Putamen (tissue), 1 donor: ENCODE data around the gene CCDC60.

ENCODE experiments used
- DNase-seq: peaks from one replicate; pipeline ENCODE4 v3.0.0-alpha.2; 2016; ENCODE audit warnings: low spot score

Gene CCDC60

GRCh38 chr12:119447618-119448017 lies 113.1 kb downstream of the CCDC60 start:
- no peak for DNase-seq

- no peak for DNase-seq
These were observed 114.1 kb downstream of the CCDC60 start for GRCh38 chr12:119448611-119449131.

- DNase-seq, result no peak
These were observed 116.2 kb downstream of the CCDC60 start for GRCh38 chr12:119450771-119451170.

GRCh38 chr12:119456824-119457223 lies 122.3 kb downstream of the CCDC60 start:
- DNase-seq, result no peak

- DNase-seq, result no peak
These were observed 122.7 kb downstream of the CCDC60 start for GRCh38 chr12:119457271-119457670.

- DNase-seq, result no peak
These were observed 125.0 kb downstream of the CCDC60 start for GRCh38 chr12:119459481-119459880.

GRCh38 chr12:119460876-119461275 lies 126.3 kb downstream of the CCDC60 start:
- DNase-seq, result no peak

GRCh38 chr12:119461636-119462214 lies 127.2 kb downstream of the CCDC60 start:
- no peak for DNase-seq

- no peak for DNase-seq
These were observed 128.8 kb downstream of the CCDC60 start for GRCh38 chr12:119463211-119463926.

GRCh38 chr12:119468296-119468695 lies 133.8 kb downstream of the CCDC60 start:
- DNase-seq, result no peak

GRCh38 chr12:119475650-119476049 lies 141.1 kb downstream of the CCDC60 start:
- DNase-seq, result no peak

GRCh38 chr12:119476951-119477350 lies 142.4 kb downstream of the CCDC60 start:
- DNase-seq, result no peak

- DNase-seq, result no peak
These were observed 144.6 kb downstream of the CCDC60 start for GRCh38 chr12:119479121-119479561.

GRCh38 chr12:119480551-119480950 lies 146.0 kb downstream of the CCDC60 start:
- DNase-seq, result no peak

- no peak for DNase-seq
These were observed 152.1 kb downstream of the CCDC60 start for GRCh38 chr12:119486599-119487154.

GRCh38 chr12:119491814-119492213 lies 157.3 kb downstream of the CCDC60 start:
- DNase-seq, result no peak

- no peak for DNase-seq
These were observed 165.7 kb downstream of the CCDC60 start for GRCh38 chr12:119500209-119500608.

GRCh38 chr12:119501052-119501451 lies 166.5 kb downstream of the CCDC60 start:
- no peak for DNase-seq

GRCh38 chr12:119505001-119505400 lies 170.5 kb downstream of the CCDC60 start:
- DNase-seq, result no peak

GRCh38 chr12:119512772-119513497 lies 178.4 kb downstream of the CCDC60 start:
- DNase-seq, result no peak

- no peak for DNase-seq
These were observed 193.7 kb downstream of the CCDC60 start for GRCh38 chr12:119528241-119528640.

GRCh38 chr12:119540476-119540875 lies 205.9 kb downstream of the CCDC60 start:
- no peak for DNase-seq
